HEK293 (cell line): ENCODE measurements around the gene MACROH2A1.

Experiments
- CTCF ChIA-PET: fragments of 350-600 bp; formaldehyde crosslinking; extraction: SDS; loops from one replicate; lab custom pipeline; 2021; ENCODE audit warnings: antibody characterized with exemption; lab: Yijun Ruan, JAX
- POLR2A ChIA-PET: fragments of 300-600 bp; formaldehyde crosslinking; extraction: SDS; loops from one replicate; lab custom pipeline; 2020; ENCODE audit warnings: antibody characterized with exemption, inconsistent platforms; lab: Yijun Ruan, JAX
- H3K27ac ChIP-seq: fragments of 200-500 bp; sonication (Bioruptor generic); 2 replicates; pipeline ENCODE4 v1.5.1; 2014; ENCODE audit warnings: low read depth, low read length, control low read depth, inconsistent platforms; ENCODE audit errors: extremely low read depth
- H3K36me3 ChIP-seq, 2 experiments: fragments of 200-500 bp in 1 of 2; sonication (Bioruptor generic) in 1 of 2; 1 replicate in 1 of 2; 2 replicates in 1 of 2; pipeline ENCODE4 v1.5.1; 2014 to 2017; ENCODE audit warnings: inconsistent platforms in 2 of 2, low read length in 2 of 2; ENCODE audit not compliant: control insufficient read depth in 2 of 2, insufficient read depth in 1 of 2
- H3K4me1 ChIP-seq: fragments of 200-500 bp; sonication (Bioruptor generic); 2 replicates; pipeline ENCODE4 v1.5.1; 2014; ENCODE audit warnings: mild to moderate bottlenecking, low read length, inconsistent platforms; ENCODE audit not compliant: control insufficient read depth, insufficient read depth
- H3K4me3 ChIP-seq: 2 replicates; pipeline ENCODE4 v1.5.1; 2011; ENCODE audit warnings: low read depth, mild to moderate bottlenecking, control low read depth, low read length, moderate library complexity
- H3K9me3 ChIP-seq: fragments of 200-500 bp; sonication (Bioruptor generic); 2 replicates; pipeline ENCODE4 v1.5.1; 2014; ENCODE audit warnings: low read depth, low read length, inconsistent platforms; ENCODE audit not compliant: control insufficient read depth, insufficient read depth
- EGR2 ChIP-seq: fragments of 450-650 bp; formaldehyde crosslinking; IDR thresholded peaks from 2 replicates; pipeline ENCODE4 v1.5.1; 2016; ENCODE audit warnings: low read depth, missing biosample characterization, missing genetic modification characterization
- KLF1 ChIP-seq: fragments of 450-650 bp; formaldehyde crosslinking; IDR thresholded peaks from 2 replicates; pipeline ENCODE4 v1.5.1; 2016; ENCODE audit warnings: missing biosample characterization, missing genetic modification characterization
- OSR2 ChIP-seq: fragments of 450-650 bp; formaldehyde crosslinking; IDR thresholded peaks from 2 replicates; pipeline ENCODE4 v1.5.1; 2016; ENCODE audit warnings: missing biosample characterization, missing genetic modification characterization
- OVOL3 ChIP-seq: fragments of 450-650 bp; formaldehyde crosslinking; IDR thresholded peaks from 2 replicates; pipeline ENCODE4 v1.5.1; 2016; ENCODE audit warnings: missing biosample characterization, missing genetic modification characterization
- PRDM10 ChIP-seq: fragments of 450-650 bp; formaldehyde crosslinking; IDR thresholded peaks from 2 replicates; pipeline ENCODE4 v1.5.1; 2016; ENCODE audit warnings: missing biosample characterization, missing genetic modification characterization
- SETDB1 ChIP-seq: IDR thresholded peaks from one replicate; pipeline ENCODE4 v1.6.1; 2017; ENCODE audit warnings: mild to moderate bottlenecking, low read length, moderate library complexity, mixed read lengths; ENCODE audit not compliant: insufficient read length
- ZNF174 ChIP-seq: fragments of 450-650 bp; formaldehyde crosslinking; IDR thresholded peaks from 2 replicates; pipeline ENCODE4 v1.5.0; 2017; ENCODE audit warnings: missing biosample characterization, mild to moderate bottlenecking, missing genetic modification characterization
- ZNF18 ChIP-seq: fragments of 450-650 bp; formaldehyde crosslinking; IDR thresholded peaks from 2 replicates; pipeline ENCODE4 v1.5.1; 2016; ENCODE audit warnings: missing biosample characterization, missing genetic modification characterization
- ZNF274 ChIP-seq, 2 experiments: fragments of 200-500 bp in 1 of 2; fragments of 450-650 bp in 1 of 2; sonication (Bioruptor generic) in 1 of 2; formaldehyde crosslinking in 1 of 2; IDR thresholded peaks; 2 replicates each; pipeline versions ENCODE4 v1.5.1 to v1.6.1; 2014 to 2016; ENCODE audit warnings: borderline replicate concordance in 1 of 2, inconsistent platforms in 1 of 2, low read length in 1 of 2, missing biosample characterization in 1 of 2, missing genetic modification characterization in 1 of 2
- ZNF654 ChIP-seq: fragments of 450-650 bp; formaldehyde crosslinking; IDR thresholded peaks from 2 replicates; pipeline ENCODE4 v1.5.1; 2016; ENCODE audit warnings: low read depth, missing biosample characterization, missing genetic modification characterization
- ZNF76 ChIP-seq: fragments of 450-650 bp; formaldehyde crosslinking; IDR thresholded peaks from 2 replicates; pipeline ENCODE4; 2016; ENCODE audit warnings: low read depth, missing biosample characterization, missing genetic modification characterization, borderline replicate concordance
- ZNF830 ChIP-seq: fragments of 450-650 bp; IDR thresholded peaks from 2 replicates; pipeline ENCODE4 v1.5.0; 2018; ENCODE audit warnings: missing biosample characterization, missing genetic modification characterization, low read depth, mild to moderate bottlenecking, moderate library complexity
- TF ChIP-seq, protein P1 (sequence below): fragments of 450-650 bp; formaldehyde crosslinking; IDR thresholded peaks from 2 replicates; pipeline ENCODE4 v1.5.1; 2016; ENCODE audit warnings: missing biosample characterization, missing genetic modification characterization, low read depth
- TF ChIP-seq, protein P2 (sequence below): fragments of 450-650 bp; formaldehyde crosslinking; IDR thresholded peaks from 2 replicates; pipeline ENCODE4 v1.5.1; 2016; ENCODE audit warnings: missing biosample characterization, missing genetic modification characterization

The MACROH2A1 gene

GRCh38 chr5:135392256-135392655, 6.8 kb downstream of the MACROH2A1 start:
- Histone ChIP-seq H3K27ac (no peak overlapping the region), H3K36me3 (peaks cover 4 to 66% of the 10 kb centered on the region in 2 experiments; a peak in 2 of 3 replicates), H3K9me3 (no peaks in the 10 kb centered on the region), H3K4me1 (peaks cover 12% of the 10 kb centered on the region), H3K4me3 (no peak overlapping the region)
- ChIA-PET POLR2A (no interaction called here), CTCF (interaction anchor here (0.6 kb wide), 2 partner anchors 24 to 174 kb away, joined by 3 to 5 read pairs; no protein-coding TSS in a partner anchor)
- TF ChIP-seq ZNF76 (tag by site-specific recombination): no peak
- TF ChIP-seq OVOL3 (tag by site-specific recombination): no peak
- no peak for TF ChIP-seq ZNF18
- no peak for TF ChIP-seq EGR2 (tag by site-specific recombination)
- TF ChIP-seq, protein P1, sequence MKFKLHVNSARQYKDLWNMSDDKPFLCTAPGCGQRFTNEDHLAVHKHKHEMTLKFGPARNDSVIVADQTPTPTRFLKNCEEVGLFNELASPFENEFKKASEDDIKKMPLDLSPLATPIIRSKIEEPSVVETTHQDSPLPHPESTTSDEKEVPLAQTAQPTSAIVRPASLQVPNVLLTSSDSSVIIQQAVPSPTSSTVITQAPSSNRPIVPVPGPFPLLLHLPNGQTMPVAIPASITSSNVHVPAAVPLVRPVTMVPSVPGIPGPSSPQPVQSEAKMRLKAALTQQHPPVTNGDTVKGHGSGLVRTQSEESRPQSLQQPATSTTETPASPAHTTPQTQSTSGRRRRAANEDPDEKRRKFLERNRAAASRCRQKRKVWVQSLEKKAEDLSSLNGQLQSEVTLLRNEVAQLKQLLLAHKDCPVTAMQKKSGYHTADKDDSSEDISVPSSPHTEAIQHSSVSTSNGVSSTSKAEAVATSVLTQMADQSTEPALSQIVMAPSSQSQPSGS (tag by site-specific recombination): no peak
- no peak for TF ChIP-seq PRDM10 (tag by site-specific recombination)
- no peak for TF ChIP-seq KLF1 (tag by site-specific recombination)
- no peak for TF ChIP-seq ZNF174 (tag by site-specific recombination)

- Histone ChIP-seq H3K4me3 (no peak overlapping the region), H3K9me3 (no peaks in the 10 kb centered on the region)
- CTCF ChIA-PET: interaction anchor here (0.6 kb wide), 2 partner anchors 23 to 175 kb away, joined by 3 to 5 read pairs; no protein-coding TSS in a partner anchor
- no peak for TF ChIP-seq OSR2
- TF ChIP-seq ZNF274 (IDR thresholded peaks at IDR 0.05; ENCODE audit: low read length): no peak
- TF ChIP-seq ZNF274 (tag by site-specific recombination; IDR thresholded peaks at IDR 0.05; ENCODE audit: borderline replicate concordance): no peak
- TF ChIP-seq, protein P2, sequence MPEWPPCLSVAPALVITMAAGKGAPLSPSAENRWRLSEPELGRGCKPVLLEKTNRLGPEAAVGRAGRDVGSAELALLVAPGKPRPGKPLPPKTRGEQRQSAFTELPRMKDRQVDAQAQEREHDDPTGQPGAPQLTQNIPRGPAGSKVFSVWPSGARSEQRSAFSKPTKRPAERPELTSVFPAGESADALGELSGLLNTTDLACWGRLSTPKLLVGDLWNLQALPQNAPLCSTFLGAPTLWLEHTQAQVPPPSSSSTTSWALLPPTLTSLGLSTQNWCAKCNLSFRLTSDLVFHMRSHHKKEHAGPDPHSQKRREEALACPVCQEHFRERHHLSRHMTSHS (tag by site-specific recombination): no peak
- no peak for TF ChIP-seq ZNF654
- no peak for TF ChIP-seq ZNF830 (tag by site-specific recombination)
- no peak for TF ChIP-seq SETDB1
- TF ChIP-seq, all 188 proteins: peak for 0
- peaks cover 8% of the 10 kb centered on the region for H3K4me1 ChIP-seq
- peaks cover 4 to 70% of the 10 kb centered on the region in 2 experiments; a peak in 2 of 3 replicates for H3K36me3 ChIP-seq
- POLR2A ChIA-PET: no interaction called here
- H3K27ac ChIP-seq: no peak overlapping the region
Observed at GRCh38 chr5:135391869-135392255, 7.2 kb downstream of the MACROH2A1 start.
